ENCODE results near the gene PRELID3B.

The PRELID3B gene

DNA sequence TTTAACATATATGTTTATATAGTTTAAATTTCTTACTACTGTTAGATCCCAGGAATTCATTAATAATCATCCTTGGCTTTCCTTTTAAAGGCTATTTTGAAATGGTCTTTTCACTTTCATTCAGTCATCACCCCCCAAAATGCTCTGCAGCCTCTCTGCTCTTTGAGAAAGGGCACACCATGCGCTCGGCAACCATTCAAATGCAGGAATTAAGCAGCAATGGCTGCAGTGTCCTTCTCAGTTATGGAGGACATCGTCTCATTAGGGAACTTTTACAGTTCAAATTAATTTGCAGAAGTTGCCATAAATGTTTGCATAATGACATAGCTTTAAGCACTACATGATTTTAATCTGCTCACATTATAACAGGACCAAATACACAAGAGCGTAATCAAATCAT, 17.1 kb downstream of the PRELID3B start:
- Histone ChIP-seq H3K27ac (no peak overlapping the region), H3K36me3 (peaks cover 87% of the 10 kb centered on the region), H3K9me3 (no peaks in the 10 kb centered on the region), H3K4me3 (ENCODE audit: low read depth in 1 of 2, low read length in 1 of 2) (no peak overlapping the region), H3K27me3 (no peaks in the 10 kb centered on the region), H3K4me1 (ENCODE audit: control insufficient read depth in 1 of 2, insufficient read depth in 1 of 2, low read depth in 1 of 2, low read length in 1 of 2) (peaks cover 18 to 23% of the 10 kb centered on the region in 2 experiments)
- TF ChIP-seq, protein P1, sequence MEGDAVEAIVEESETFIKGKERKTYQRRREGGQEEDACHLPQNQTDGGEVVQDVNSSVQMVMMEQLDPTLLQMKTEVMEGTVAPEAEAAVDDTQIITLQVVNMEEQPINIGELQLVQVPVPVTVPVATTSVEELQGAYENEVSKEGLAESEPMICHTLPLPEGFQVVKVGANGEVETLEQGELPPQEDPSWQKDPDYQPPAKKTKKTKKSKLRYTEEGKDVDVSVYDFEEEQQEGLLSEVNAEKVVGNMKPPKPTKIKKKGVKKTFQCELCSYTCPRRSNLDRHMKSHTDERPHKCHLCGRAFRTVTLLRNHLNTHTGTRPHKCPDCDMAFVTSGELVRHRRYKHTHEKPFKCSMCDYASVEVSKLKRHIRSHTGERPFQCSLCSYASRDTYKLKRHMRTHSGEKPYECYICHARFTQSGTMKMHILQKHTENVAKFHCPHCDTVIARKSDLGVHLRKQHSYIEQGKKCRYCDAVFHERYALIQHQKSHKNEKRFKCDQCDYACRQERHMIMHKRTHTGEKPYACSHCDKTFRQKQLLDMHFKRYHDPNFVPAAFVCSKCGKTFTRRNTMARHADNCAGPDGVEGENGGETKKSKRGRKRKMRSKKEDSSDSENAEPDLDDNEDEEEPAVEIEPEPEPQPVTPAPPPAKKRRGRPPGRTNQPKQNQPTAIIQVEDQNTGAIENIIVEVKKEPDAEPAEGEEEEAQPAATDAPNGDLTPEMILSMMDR (IDR thresholded peaks at IDR 0.05): no peak

DNA sequence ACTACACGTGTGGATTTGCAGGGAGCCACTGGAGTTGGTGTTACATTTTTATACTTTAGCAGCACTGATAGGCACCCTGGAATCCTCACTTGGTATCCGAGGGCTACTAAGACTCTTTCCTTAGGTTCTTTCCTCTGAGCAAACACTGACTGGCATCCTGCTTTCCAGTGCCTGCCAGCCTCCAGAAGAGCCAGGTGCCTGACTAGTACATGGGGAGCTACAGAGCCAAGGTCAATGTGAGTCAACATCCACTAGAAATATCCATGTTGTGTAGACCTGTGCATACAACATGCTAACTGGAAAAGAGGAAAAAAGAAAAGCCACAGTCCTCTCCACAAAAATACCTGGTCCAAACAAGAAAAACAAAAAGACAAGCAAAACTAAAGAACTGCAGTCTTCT, 17.5 kb downstream of the PRELID3B start:
- Histone ChIP-seq H3K36me3 (peaks cover 84% of the 10 kb centered on the region), H3K9me3 (no peaks in the 10 kb centered on the region), H3K27ac (no peak overlapping the region), H3K27me3 (no peaks in the 10 kb centered on the region), H3K4me3 (ENCODE audit: low read depth in 1 of 2, low read length in 1 of 2) (no peak overlapping the region), H3K4me1 (ENCODE audit: control insufficient read depth in 1 of 2, insufficient read depth in 1 of 2, low read depth in 1 of 2, low read length in 1 of 2) (peaks cover 14 to 18% of the 10 kb centered on the region in 2 experiments)
- TF ChIP-seq, protein P1 (IDR thresholded peaks at IDR 0.05): no peak

GRCh38 chr20:59024111-59024530, 18.5 kb downstream of the PRELID3B start:
- peaks cover 74% of the 10 kb centered on the region for H3K36me3 ChIP-seq
- no peaks in the 10 kb centered on the region for H3K27me3 ChIP-seq
- peaks cover 4 to 9% of the 10 kb centered on the region in 2 experiments for H3K4me1 ChIP-seq (ENCODE audit: control insufficient read depth in 1 of 2, insufficient read depth in 1 of 2, low read depth in 1 of 2, low read length in 1 of 2)
- H3K4me3 ChIP-seq (ENCODE audit: low read depth in 1 of 2, low read length in 1 of 2): no peak overlapping the region
- H3K27ac ChIP-seq: no peak overlapping the region
- no peaks in the 10 kb centered on the region for H3K9me3 ChIP-seq
- TF ChIP-seq, protein P1 (IDR thresholded peaks at IDR 0.05): no peak

GRCh38 chr20:59023616-59024015, 19.0 kb downstream of the PRELID3B start:
- peaks cover 69% of the 10 kb centered on the region for H3K36me3 ChIP-seq
- peaks cover 0 to 4% of the 10 kb centered on the region in 2 experiments for H3K4me1 ChIP-seq (ENCODE audit: control insufficient read depth in 1 of 2, insufficient read depth in 1 of 2, low read depth in 1 of 2, low read length in 1 of 2)
- TF ChIP-seq, protein P1 (IDR thresholded peaks at IDR 0.05): no peak
- H3K27ac ChIP-seq: no peak overlapping the region
- H3K27me3 ChIP-seq: no peaks in the 10 kb centered on the region
- H3K4me3 ChIP-seq (ENCODE audit: low read depth in 1 of 2, low read length in 1 of 2): no peak overlapping the region
- H3K9me3 ChIP-seq: no peaks in the 10 kb centered on the region

DNA sequence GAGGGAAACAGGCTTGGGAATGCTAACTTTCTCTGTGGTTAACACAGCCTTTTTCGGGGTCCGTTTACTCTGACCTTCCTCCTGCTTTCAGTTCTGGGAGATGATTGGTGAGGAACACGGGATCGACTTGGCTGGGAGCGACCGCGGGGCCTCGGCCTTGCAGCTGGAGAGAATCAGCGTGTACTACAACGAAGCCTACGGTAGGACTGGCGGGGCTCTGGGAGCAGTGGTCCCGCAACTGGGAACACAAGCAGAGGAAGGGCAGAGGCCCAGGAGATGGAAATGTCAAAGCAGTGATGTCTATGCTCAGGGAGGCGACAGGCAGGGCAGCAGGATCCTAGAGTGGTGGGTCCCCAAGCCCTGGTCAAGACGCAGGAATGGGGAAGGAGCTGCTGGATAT, 19.8 kb downstream of the PRELID3B start:
- Histone ChIP-seq H3K27ac (no peak overlapping the region), H3K4me3 (ENCODE audit: low read depth in 1 of 2, low read length in 1 of 2) (no peak overlapping the region), H3K9me3 (no peaks in the 10 kb centered on the region), H3K27me3 (no peaks in the 10 kb centered on the region), H3K36me3 (peaks cover 60% of the 10 kb centered on the region), H3K4me1 (ENCODE audit: control insufficient read depth in 1 of 2, insufficient read depth in 1 of 2, low read depth in 1 of 2, low read length in 1 of 2) (no peaks in the 10 kb centered on the region)
- TF ChIP-seq, protein P1 (IDR thresholded peaks at IDR 0.05): no peak

Measured in neutrophil (primary cell).